GM23338 (cell line): ENCODE results near the gene DCAF7. TPM values are rescaled to one million over a fixed set of nuclear protein-coding genes. Genes with fewer than 3 reads are reported as not detected.

Experiments
- ATAC-seq: fragments of 200-7000 bp; cut with Tn5 transposase; 3 replicates; pipeline ENCODE4 v1.9.1; 2020
- DNase-seq: peaks from one replicate; pipeline ENCODE4 v3.0.0-alpha.2; 2015; ENCODE audit warnings: low spot score
- H2AFZ ChIP-seq: fragments of 200-600 bp; sonication (generic); 2 replicates; pipeline ENCODE4 v1.8.0; 2016; ENCODE audit warnings: antibody characterized with exemption, mild to moderate bottlenecking, moderate library complexity
- H3F3A ChIP-seq: fragments of 200-600 bp; sonication (generic); replicated peaks from 2 replicates; pipeline ENCODE4 v1.8.0; 2017; ENCODE audit warnings: antibody characterized with exemption, mixed run types, low read depth
- H3K27ac ChIP-seq: fragments of 200-600 bp; sonication (generic); 2 replicates; pipeline ENCODE4 v1.6.1; 2016; ENCODE audit warnings: low read depth
- H3K27me3 ChIP-seq: fragments of 200-600 bp; sonication (generic); 2 replicates; pipeline ENCODE4 v1.8.0; 2016; ENCODE audit warnings: mild to moderate bottlenecking, mixed run types, moderate library complexity; ENCODE audit not compliant: insufficient read depth
- H3K36me3 ChIP-seq: fragments of 200-600 bp; sonication (generic); 2 replicates; pipeline ENCODE4 v1.8.0; 2016; ENCODE audit warnings: mild to moderate bottlenecking; ENCODE audit not compliant: insufficient read depth
- H3K4me1 ChIP-seq: fragments of 200-600 bp; sonication (generic); 2 replicates; pipeline ENCODE4 v1.8.0; 2016; ENCODE audit warnings: mild to moderate bottlenecking, moderate library complexity; ENCODE audit not compliant: insufficient read depth
- H3K4me2 ChIP-seq: fragments of 200-600 bp; sonication (generic); 2 replicates; pipeline ENCODE4 v1.7.1; 2017; ENCODE audit warnings: mixed run types
- H3K4me3 ChIP-seq: fragments of 200-600 bp; sonication (generic); 2 replicates; pipeline ENCODE4 v1.6.1; 2016; ENCODE audit warnings: mixed run types
- H3K79me2 ChIP-seq: fragments of 200-600 bp; sonication (generic); replicated peaks from 2 replicates; pipeline ENCODE4 v1.8.0; 2017; ENCODE audit warnings: mild to moderate bottlenecking; ENCODE audit not compliant: insufficient read depth
- H3K9me2 ChIP-seq: fragments of 200-600 bp; sonication (generic); 2 replicates; pipeline ENCODE4 v1.8.0; 2017; ENCODE audit not compliant: insufficient read depth
- H4K20me1 ChIP-seq: fragments of 200-600 bp; sonication (generic); replicated peaks from 2 replicates; pipeline ENCODE4 v1.8.0; 2017; ENCODE audit warnings: mild to moderate bottlenecking; ENCODE audit not compliant: insufficient read depth
- H3K27ac Mint-ChIP-seq: 2 replicates; pipeline ENCODE4 v1.8.0; 2020; ENCODE audit warnings: inconsistent platforms, mild to moderate bottlenecking, moderate library complexity, mixed read lengths
- H3K27me3 Mint-ChIP-seq: 3 replicates; pipeline ENCODE4 v1.8.0; 2022; ENCODE audit warnings: low read depth, mild to moderate bottlenecking, moderate library complexity, mixed read lengths, inconsistent platforms; ENCODE audit not compliant: insufficient read depth, poor library complexity
- H3K36me3 Mint-ChIP-seq: 3 replicates; pipeline ENCODE4 v1.8.0; 2021; ENCODE audit warnings: low read depth, mild to moderate bottlenecking, inconsistent platforms, moderate library complexity, mixed read lengths
- H3K4me1 Mint-ChIP-seq: 3 replicates; pipeline ENCODE4 v1.8.0; 2020; ENCODE audit warnings: mild to moderate bottlenecking, inconsistent platforms, mixed read lengths
- H3K4me3 Mint-ChIP-seq: 3 replicates; pipeline ENCODE4 v1.8.0; 2021; ENCODE audit warnings: moderate library complexity, mild to moderate bottlenecking, inconsistent platforms, mixed read lengths
- H3K9me3 Mint-ChIP-seq: 3 replicates; pipeline ENCODE4 v1.8.0; 2020; ENCODE audit warnings: moderate library complexity, mild to moderate bottlenecking, inconsistent platforms, mixed read lengths
- EZH2 ChIP-seq: fragments of 200-600 bp; sonication (generic); IDR thresholded peaks from one replicate; pipeline ENCODE4 v1.8.0; 2017; ENCODE audit warnings: antibody characterized with exemption, mild to moderate bottlenecking, low read depth; ENCODE audit not compliant: unreplicated experiment
- EZH2phosphoT487 ChIP-seq: fragments of 200-600 bp; sonication (generic); IDR thresholded peaks from one replicate; pipeline ENCODE4 v1.8.1; 2018; ENCODE audit warnings: antibody characterized with exemption; ENCODE audit not compliant: unreplicated experiment
- JUNB ChIP-seq: IDR thresholded peaks from one replicate; pipeline ENCODE4 v1.6.1; 2016; ENCODE audit warnings: antibody characterized with exemption; ENCODE audit not compliant: unreplicated experiment
- POLR2AphosphoS5 ChIP-seq: IDR thresholded peaks from 2 replicates; pipeline ENCODE4 v1.6.1; 2016; ENCODE audit warnings: antibody characterized with exemption, low read depth
- STAT1 ChIP-seq: IDR thresholded peaks from one replicate; pipeline ENCODE4 v1.6.1; 2016; ENCODE audit warnings: antibody characterized with exemption; ENCODE audit not compliant: unreplicated experiment
- ZNF114 ChIP-seq: fragments of 250-450 bp; sonication (Bioruptor Pico); IDR thresholded peaks from 2 replicates; pipeline ENCODE4 v1.5.0; 2020; ENCODE audit warnings: mild to moderate bottlenecking, moderate library complexity
- ZNF331 ChIP-seq: fragments of 250-450 bp; sonication (Bioruptor Pico); IDR thresholded peaks from 2 replicates; pipeline ENCODE4 v1.5.0; 2020; ENCODE audit warnings: low read depth, mild to moderate bottlenecking, moderate library complexity
- ZNF462 ChIP-seq: fragments of 250-450 bp; sonication (Bioruptor Pico); IDR thresholded peaks from 2 replicates; pipeline ENCODE4 v1.5.0; 2020; ENCODE audit warnings: mild to moderate bottlenecking, moderate library complexity
- polyA plus RNA-seq: library from polyadenylated mRNA; unstranded; fragments of >200 nt; fragmentation: Nextera tagmentation; extraction: Ambion mirVana; gene quantifications from 2 replicates; pipeline ENCODE4 v1.2.1, GENCODE V29; 2016
- total RNA-seq: library from RNA; depleted of rRNA; stranded (reverse); fragments of >200 nt; shearing (Covaris generic); gene quantifications from 2 replicates; pipeline ENCODE4 v1.2.3, GENCODE V29; 2014
- TF ChIP-seq, protein P1 (sequence below): IDR thresholded peaks from 2 replicates; pipeline ENCODE4 v1.6.1; 2016; ENCODE audit warnings: antibody characterized with exemption
- TF ChIP-seq, protein P2 (sequence below): IDR thresholded peaks from one replicate; pipeline ENCODE4 v1.6.1; 2018; ENCODE audit warnings: antibody characterized with exemption; ENCODE audit not compliant: unreplicated experiment

The DCAF7 gene
- total and polyA plus RNA-seq, 2 experiments from 2014 or later, result 31.3 to 60.1 TPM

- H2AFZ ChIP-seq, result no peak overlapping the region
- H3K4me2 ChIP-seq, result no peak overlapping the region
- Mint-ChIP-seq H3K4me1 (peaks cover 22% of the 10 kb centered on the region), H3K27me3 (peaks cover 28% of the 10 kb centered on the region), H3K27ac (no peak overlapping the region), H3K4me3 (no peak overlapping the region), H3K9me3 (no peaks in the 10 kb centered on the region), H3K36me3 (no peaks in the 10 kb centered on the region; the same call in 1 of the 3 replicates)
- H3K9me2 ChIP-seq, result no peaks in the 10 kb centered on the region
- no peaks in the 10 kb centered on the region for H3F3A ChIP-seq
- H4K20me1 ChIP-seq, result no peaks in the 10 kb centered on the region
- no peak overlapping the region for H3K27ac ChIP-seq
- DNase-seq (no peak), ATAC-seq (no peak)
- no peaks in the 10 kb centered on the region for H3K79me2 ChIP-seq
- H3K27me3 ChIP-seq, result peaks cover 28% of the 10 kb centered on the region
- no peak for TF ChIP-seq EZH2
- TF ChIP-seq POLR2AphosphoS5, result no peak
- no peak for TF ChIP-seq STAT1
- no peak for TF ChIP-seq EZH2phosphoT487
- TF ChIP-seq, protein P1, sequence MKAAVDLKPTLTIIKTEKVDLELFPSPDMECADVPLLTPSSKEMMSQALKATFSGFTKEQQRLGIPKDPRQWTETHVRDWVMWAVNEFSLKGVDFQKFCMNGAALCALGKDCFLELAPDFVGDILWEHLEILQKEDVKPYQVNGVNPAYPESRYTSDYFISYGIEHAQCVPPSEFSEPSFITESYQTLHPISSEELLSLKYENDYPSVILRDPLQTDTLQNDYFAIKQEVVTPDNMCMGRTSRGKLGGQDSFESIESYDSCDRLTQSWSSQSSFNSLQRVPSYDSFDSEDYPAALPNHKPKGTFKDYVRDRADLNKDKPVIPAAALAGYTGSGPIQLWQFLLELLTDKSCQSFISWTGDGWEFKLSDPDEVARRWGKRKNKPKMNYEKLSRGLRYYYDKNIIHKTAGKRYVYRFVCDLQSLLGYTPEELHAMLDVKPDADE, result no peak
- no peak for TF ChIP-seq ZNF331
- TF ChIP-seq ZNF114, result no peak
- TF ChIP-seq JUNB, result no peak
- TF ChIP-seq ZNF462 (CRISPR knock-in tag), result no peak
- TF ChIP-seq, protein P2, sequence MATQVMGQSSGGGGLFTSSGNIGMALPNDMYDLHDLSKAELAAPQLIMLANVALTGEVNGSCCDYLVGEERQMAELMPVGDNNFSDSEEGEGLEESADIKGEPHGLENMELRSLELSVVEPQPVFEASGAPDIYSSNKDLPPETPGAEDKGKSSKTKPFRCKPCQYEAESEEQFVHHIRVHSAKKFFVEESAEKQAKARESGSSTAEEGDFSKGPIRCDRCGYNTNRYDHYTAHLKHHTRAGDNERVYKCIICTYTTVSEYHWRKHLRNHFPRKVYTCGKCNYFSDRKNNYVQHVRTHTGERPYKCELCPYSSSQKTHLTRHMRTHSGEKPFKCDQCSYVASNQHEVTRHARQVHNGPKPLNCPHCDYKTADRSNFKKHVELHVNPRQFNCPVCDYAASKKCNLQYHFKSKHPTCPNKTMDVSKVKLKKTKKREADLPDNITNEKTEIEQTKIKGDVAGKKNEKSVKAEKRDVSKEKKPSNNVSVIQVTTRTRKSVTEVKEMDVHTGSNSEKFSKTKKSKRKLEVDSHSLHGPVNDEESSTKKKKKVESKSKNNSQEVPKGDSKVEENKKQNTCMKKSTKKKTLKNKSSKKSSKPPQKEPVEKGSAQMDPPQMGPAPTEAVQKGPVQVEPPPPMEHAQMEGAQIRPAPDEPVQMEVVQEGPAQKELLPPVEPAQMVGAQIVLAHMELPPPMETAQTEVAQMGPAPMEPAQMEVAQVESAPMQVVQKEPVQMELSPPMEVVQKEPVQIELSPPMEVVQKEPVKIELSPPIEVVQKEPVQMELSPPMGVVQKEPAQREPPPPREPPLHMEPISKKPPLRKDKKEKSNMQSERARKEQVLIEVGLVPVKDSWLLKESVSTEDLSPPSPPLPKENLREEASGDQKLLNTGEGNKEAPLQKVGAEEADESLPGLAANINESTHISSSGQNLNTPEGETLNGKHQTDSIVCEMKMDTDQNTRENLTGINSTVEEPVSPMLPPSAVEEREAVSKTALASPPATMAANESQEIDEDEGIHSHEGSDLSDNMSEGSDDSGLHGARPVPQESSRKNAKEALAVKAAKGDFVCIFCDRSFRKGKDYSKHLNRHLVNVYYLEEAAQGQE, result no peak
- no peak overlapping the region for H3K4me3 ChIP-seq
- H3K4me1 ChIP-seq, result peaks cover 7% of the 10 kb centered on the region; the same call in 1 of the 2 replicates
- H3K36me3 ChIP-seq, result no peaks in the 10 kb centered on the region
Observed at GRCh38 chr17:63540590-63540989, 9.7 kb upstream of the DCAF7 start.
